Measurements from ENCODE around the gene IFI27L2. TPM values are rescaled to one million over a fixed set of nuclear protein-coding genes. Genes with fewer than 3 reads are reported as not detected.

The IFI27L2 gene
- polyA plus RNA-seq, 1 of the 3 experiments (the other 2 are of a cell fraction) = 200 TPM

GRCh38 chr14:94142836-94143235 lies 13.4 kb upstream of the IFI27L2 start:
- Histone ChIP-seq H3K4me2 (no peak overlapping the region), H3K4me3 (ENCODE audit: low read depth in 2 of 2, low read length in 1 of 2) (no peak overlapping the region), H3K27ac (ENCODE audit: low read depth in 2 of 2, low read length in 1 of 2) (no peak overlapping the region), H3K9me3 (no peaks in the 10 kb centered on the region), H4K20me1 (ENCODE audit: insufficient read depth) (no peaks in the 10 kb centered on the region), H3K27me3 (ENCODE audit: insufficient read depth) (no peaks in the 10 kb centered on the region), H2AFZ (ENCODE audit: low read depth) (no peak overlapping the region), H3K9ac (no peak overlapping the region), H3K4me1 (ENCODE audit: control insufficient read depth in 1 of 2, insufficient read depth in 2 of 2, low read depth in 1 of 2, low read length in 1 of 2) (no peaks in the 10 kb centered on the region), H3K36me3 (replicated peaks in 1 of 2; ENCODE audit: control insufficient read depth in 1 of 2, insufficient read depth in 2 of 2, low read length in 1 of 2) (no peaks in the 10 kb centered on the region), H3K9me2 (no peaks in the 10 kb centered on the region), H3K79me2 (ENCODE audit: insufficient read depth) (no peaks in the 10 kb centered on the region), H3F3A (replicated peaks; ENCODE audit: insufficient read depth) (no peaks in the 10 kb centered on the region)
- no peak for TF ChIP-seq EP300 (IDR thresholded peaks at IDR 0.05; ENCODE audit: borderline replicate concordance in 1 of 2, low read depth in 1 of 2, low read length in 1 of 2)
- no peak for TF ChIP-seq POLR2AphosphoS5 (IDR thresholded peaks at IDR 0.05; ENCODE audit: low read depth, low read length)
- no peak for TF ChIP-seq CTCF (IDR thresholded peaks at IDR 0.05)
- TF ChIP-seq ZBTB33 (IDR thresholded peaks at IDR 0.05; ENCODE audit: borderline replicate concordance, low read depth) = no peak
- no peak for TF ChIP-seq MEF2A (IDR thresholded peaks at IDR 0.05; ENCODE audit: borderline replicate concordance, low read depth)
- CTCF ChIA-PET = interaction anchor here (0.8 to 4.7 kb wide), 9 partner anchors 12 to 487 kb away, joined by 3 to 28 read pairs (median 9); partner anchors contain the start of gene IFI27L2
- POLR2A ChIA-PET = no interaction called here
- 59% methylated on average over 1 of the region's 1 CpG for WGBS (ENCODE audit: low lambda C conversion rate)
- DNase-seq = no peak

GRCh38 chr14:94142247-94142646 lies 12.8 kb upstream of the IFI27L2 start:
- Histone ChIP-seq H3K9me3 (no peaks in the 10 kb centered on the region), H2AFZ (ENCODE audit: low read depth) (no peak overlapping the region), H3K27me3 (ENCODE audit: insufficient read depth) (no peaks in the 10 kb centered on the region), H3K27ac (ENCODE audit: low read depth in 2 of 2, low read length in 1 of 2) (no peak overlapping the region), H3K4me3 (ENCODE audit: low read depth in 2 of 2, low read length in 1 of 2) (no peak overlapping the region), H3K9me2 (no peaks in the 10 kb centered on the region), H3K79me2 (ENCODE audit: insufficient read depth) (no peaks in the 10 kb centered on the region), H4K20me1 (ENCODE audit: insufficient read depth) (no peaks in the 10 kb centered on the region), H3K36me3 (replicated peaks in 1 of 2; ENCODE audit: control insufficient read depth in 1 of 2, insufficient read depth in 2 of 2, low read length in 1 of 2) (no peaks in the 10 kb centered on the region), H3K9ac (no peak overlapping the region), H3F3A (replicated peaks; ENCODE audit: insufficient read depth) (no peaks in the 10 kb centered on the region), H3K4me2 (no peak overlapping the region), H3K4me1 (ENCODE audit: control insufficient read depth in 1 of 2, insufficient read depth in 2 of 2, low read depth in 1 of 2, low read length in 1 of 2) (no peaks in the 10 kb centered on the region)
- no peak for DNase-seq
- ChIA-PET POLR2A (no interaction called here), CTCF (interaction anchor here (0.6 to 4.7 kb wide), 11 partner anchors 11 to 1429 kb away, joined by 3 to 28 read pairs (median 4); partner anchors contain the start of gene IFI27L2)
- no peak for TF ChIP-seq GABPA (IDR thresholded peaks at IDR 0.05; ENCODE audit: low read depth)
- no peak for TF ChIP-seq JUND (IDR thresholded peaks at IDR 0.05)
- no peak for TF ChIP-seq POLR2AphosphoS5 (IDR thresholded peaks at IDR 0.05; ENCODE audit: low read depth, low read length)
- TF ChIP-seq MEF2A (IDR thresholded peaks at IDR 0.05; ENCODE audit: borderline replicate concordance, low read depth) = no peak
- TF ChIP-seq RCOR1 (IDR thresholded peaks at IDR 0.05; ENCODE audit: low read length) = no peak
- no peak for TF ChIP-seq TAF1 (IDR thresholded peaks at IDR 0.05; ENCODE audit: borderline replicate concordance, low read depth, low read length)
- TF ChIP-seq SMC3 (IDR thresholded peaks at IDR 0.05; ENCODE audit: low read depth, low read length) = no peak
- TF ChIP-seq EZH2phosphoT487 (IDR thresholded peaks at IDR 0.05; ENCODE audit: borderline replicate concordance, low read depth) = no peak
- TF ChIP-seq ZBTB33 (IDR thresholded peaks at IDR 0.05; ENCODE audit: borderline replicate concordance, low read depth) = no peak
- TF ChIP-seq NRF1 (IDR thresholded peaks at IDR 0.05; ENCODE audit: low read depth, low read length) = no peak
- TF ChIP-seq MAX (IDR thresholded peaks at IDR 0.05; ENCODE audit: low read depth) = no peak
- no peak for TF ChIP-seq TCF12 (IDR thresholded peaks at IDR 0.05)
- TF ChIP-seq REST (IDR thresholded peaks at IDR 0.05; ENCODE audit: low read depth, low read length) = no peak
- no peak for TF ChIP-seq PBX3 (IDR thresholded peaks at IDR 0.05)
- WGBS (ENCODE audit: low lambda C conversion rate) = 46% methylated on average over 3 of the region's 3 CpGs
